Measurements from ENCODE around the gene CADPS. TPM values are rescaled to one million over a fixed set of nuclear protein-coding genes. Genes with fewer than 3 reads are reported as not detected.

CADPS gene
- total RNA-seq, 1 experiment from 2014 or later: not detected

DNA sequence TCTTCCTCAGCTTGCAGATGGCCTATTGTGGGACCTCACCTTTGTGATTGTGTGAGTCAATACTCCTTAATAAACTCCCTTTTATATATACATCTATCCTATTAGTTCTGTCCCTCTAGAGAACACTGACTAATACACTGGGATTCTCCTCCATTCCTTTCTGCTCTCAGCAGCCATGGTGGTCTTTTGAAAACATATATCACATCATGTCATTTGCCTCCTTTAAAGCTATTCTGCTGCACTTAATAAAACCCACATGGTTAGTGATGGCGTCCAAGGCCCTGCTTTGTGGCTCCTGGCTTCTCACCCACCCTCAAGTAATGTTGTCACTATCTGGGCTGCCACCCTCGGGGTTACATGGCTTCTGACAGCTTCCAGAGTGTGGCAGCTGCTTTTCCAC lies 169.5 kb downstream of the CADPS start:
- ChIA-PET CTCF (no interaction called here), POLR2A (ENCODE audit: unreplicated experiment) (no interaction called here)
- no peak overlapping the region for H3K4me3 ChIP-seq
- no peaks in the 10 kb centered on the region for H3K79me2 ChIP-seq (ENCODE audit: low read depth)
- TF ChIP-seq, protein P1, sequence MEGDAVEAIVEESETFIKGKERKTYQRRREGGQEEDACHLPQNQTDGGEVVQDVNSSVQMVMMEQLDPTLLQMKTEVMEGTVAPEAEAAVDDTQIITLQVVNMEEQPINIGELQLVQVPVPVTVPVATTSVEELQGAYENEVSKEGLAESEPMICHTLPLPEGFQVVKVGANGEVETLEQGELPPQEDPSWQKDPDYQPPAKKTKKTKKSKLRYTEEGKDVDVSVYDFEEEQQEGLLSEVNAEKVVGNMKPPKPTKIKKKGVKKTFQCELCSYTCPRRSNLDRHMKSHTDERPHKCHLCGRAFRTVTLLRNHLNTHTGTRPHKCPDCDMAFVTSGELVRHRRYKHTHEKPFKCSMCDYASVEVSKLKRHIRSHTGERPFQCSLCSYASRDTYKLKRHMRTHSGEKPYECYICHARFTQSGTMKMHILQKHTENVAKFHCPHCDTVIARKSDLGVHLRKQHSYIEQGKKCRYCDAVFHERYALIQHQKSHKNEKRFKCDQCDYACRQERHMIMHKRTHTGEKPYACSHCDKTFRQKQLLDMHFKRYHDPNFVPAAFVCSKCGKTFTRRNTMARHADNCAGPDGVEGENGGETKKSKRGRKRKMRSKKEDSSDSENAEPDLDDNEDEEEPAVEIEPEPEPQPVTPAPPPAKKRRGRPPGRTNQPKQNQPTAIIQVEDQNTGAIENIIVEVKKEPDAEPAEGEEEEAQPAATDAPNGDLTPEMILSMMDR (conservative IDR thresholded peaks at IDR 0.05): no peak
- no peak overlapping the region for H2AFZ ChIP-seq
- no peaks in the 10 kb centered on the region for H3K4me1 ChIP-seq (replicated peaks; ENCODE audit: insufficient read depth)
- no peaks in the 10 kb centered on the region for H3F3A ChIP-seq (ENCODE audit: insufficient read depth, low read depth)
- DNase-seq: no peak
- no peaks in the 10 kb centered on the region for H4K20me1 ChIP-seq (ENCODE audit: insufficient read depth)
- no peaks in the 10 kb centered on the region for H3K27me3 ChIP-seq (ENCODE audit: insufficient read depth, low read depth)
- no peak overlapping the region for H3K4me2 ChIP-seq
- no peak overlapping the region for H3K27ac ChIP-seq
- intact Hi-C loops (cut with micrococcal nuclease; ENCODE audit: unreplicated experiment): no loop called here
- H3K36me3 ChIP-seq (ENCODE audit: low read depth): no peaks in the 10 kb centered on the region
- H3K9me3 ChIP-seq (ENCODE audit: insufficient read depth, low read depth): no peaks in the 10 kb centered on the region
- no TSS peak for BruUV-seq (replicated peaks)
- H3K9me2 ChIP-seq (ENCODE audit: insufficient read depth): no peaks in the 10 kb centered on the region

DNA sequence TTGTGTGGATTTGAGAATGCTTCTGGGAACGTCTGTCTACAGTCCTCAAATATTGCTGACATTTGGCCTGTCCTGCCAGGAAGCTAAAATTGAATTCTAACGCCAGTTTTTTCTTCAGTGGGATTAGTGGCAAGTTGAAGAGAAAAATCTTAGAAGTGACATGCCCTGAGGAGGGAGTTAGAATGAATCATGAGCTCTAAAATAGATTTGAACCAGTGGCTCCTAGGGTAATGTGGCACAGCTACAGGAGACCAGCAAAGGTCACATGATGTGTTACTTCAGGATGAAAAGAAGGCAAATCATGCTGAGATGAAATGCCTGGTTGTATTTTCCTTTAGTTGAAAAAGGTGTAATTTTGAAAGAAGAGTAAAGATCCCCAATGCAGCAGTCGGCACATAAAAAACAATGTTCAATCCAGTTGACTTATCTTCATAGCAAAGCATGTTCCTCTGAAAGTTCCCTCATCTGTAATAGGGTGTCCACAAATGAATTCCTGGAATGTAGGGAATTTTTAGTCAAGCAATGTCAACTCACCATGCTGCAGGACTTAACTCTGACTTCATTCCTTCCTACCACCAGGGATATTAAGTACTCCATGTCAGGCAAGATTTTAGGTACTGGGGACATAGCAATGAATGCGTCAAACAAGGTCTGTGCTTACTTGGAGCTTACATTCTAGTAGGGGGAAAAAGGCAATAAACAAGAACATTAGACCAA lies 171.6 kb downstream of the CADPS start:
- ChIA-PET POLR2A (ENCODE audit: unreplicated experiment) (no interaction called here), CTCF (no interaction called here)
- no peak overlapping the region for H3K27ac ChIP-seq
- no peaks in the 10 kb centered on the region for H3K9me2 ChIP-seq (ENCODE audit: insufficient read depth)
- H3K4me2 ChIP-seq: no peak overlapping the region
- H3K4me3 ChIP-seq: no peak overlapping the region
- no TSS peak for BruUV-seq (replicated peaks)
- no peaks in the 10 kb centered on the region for H3K9me3 ChIP-seq (ENCODE audit: insufficient read depth, low read depth)
- H4K20me1 ChIP-seq (ENCODE audit: insufficient read depth): no peaks in the 10 kb centered on the region
- H2AFZ ChIP-seq: no peak overlapping the region
- H3K27me3 ChIP-seq (ENCODE audit: insufficient read depth, low read depth): no peaks in the 10 kb centered on the region
- no peaks in the 10 kb centered on the region for H3K36me3 ChIP-seq (ENCODE audit: low read depth)
- no peaks in the 10 kb centered on the region for H3F3A ChIP-seq (ENCODE audit: insufficient read depth, low read depth)
- no peaks in the 10 kb centered on the region for H3K4me1 ChIP-seq (replicated peaks; ENCODE audit: insufficient read depth)
- no peak for DNase-seq
- TF ChIP-seq EZH2 (IDR thresholded peaks at IDR 0.05; ENCODE audit: low read depth): no peak
- TF ChIP-seq, protein P1 (conservative IDR thresholded peaks at IDR 0.05): no peak
- intact Hi-C loops (cut with micrococcal nuclease; ENCODE audit: unreplicated experiment): no loop called here
- no peaks in the 10 kb centered on the region for H3K79me2 ChIP-seq (ENCODE audit: low read depth)

DNA sequence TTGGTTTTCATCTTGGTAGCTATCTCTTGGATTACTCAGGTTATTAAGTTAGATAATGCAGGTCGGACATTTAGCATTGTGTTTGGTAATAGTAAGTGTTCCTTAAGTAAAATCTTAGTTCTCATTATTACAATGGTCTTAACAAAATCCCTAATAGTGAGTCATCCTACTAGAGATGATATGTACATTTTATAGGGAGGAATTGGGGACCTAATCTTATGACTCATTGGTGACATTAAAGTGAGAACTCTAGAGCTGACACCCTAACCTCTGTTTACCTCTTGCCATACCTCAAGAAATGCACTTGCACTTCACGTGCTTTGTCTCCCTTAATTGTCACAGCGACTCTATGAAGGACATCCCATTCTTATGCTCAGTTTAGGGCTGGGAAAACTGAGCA lies 174.9 kb downstream of the CADPS start:
- Histone ChIP-seq H3F3A (ENCODE audit: insufficient read depth, low read depth) (no peaks in the 10 kb centered on the region), H3K79me2 (ENCODE audit: low read depth) (no peaks in the 10 kb centered on the region), H3K4me3 (no peak overlapping the region), H3K4me1 (replicated peaks; ENCODE audit: insufficient read depth) (no peaks in the 10 kb centered on the region), H3K27me3 (ENCODE audit: insufficient read depth, low read depth) (no peaks in the 10 kb centered on the region), H3K4me2 (no peak overlapping the region), H3K27ac (no peak overlapping the region), H3K9me2 (ENCODE audit: insufficient read depth) (no peaks in the 10 kb centered on the region), H3K9me3 (ENCODE audit: insufficient read depth, low read depth) (no peaks in the 10 kb centered on the region), H3K36me3 (ENCODE audit: low read depth) (no peaks in the 10 kb centered on the region), H2AFZ (no peak overlapping the region), H4K20me1 (ENCODE audit: insufficient read depth) (no peaks in the 10 kb centered on the region)
- ChIA-PET CTCF (no interaction called here), POLR2A (ENCODE audit: unreplicated experiment) (interaction anchor here (0.6 kb wide), 1 partner anchor 433 kb away, joined by 5 read pairs; no protein-coding TSS in a partner anchor)
- intact Hi-C loops (cut with micrococcal nuclease; ENCODE audit: unreplicated experiment): no loop called here
- no TSS peak for BruUV-seq (replicated peaks)
- TF ChIP-seq EZH2 (IDR thresholded peaks at IDR 0.05; ENCODE audit: low read depth): no peak
- TF ChIP-seq, protein P1 (conservative IDR thresholded peaks at IDR 0.05): no peak
- DNase-seq: no peak

All from PC-9 (cell line).